NAMALWA (cell line): Measurements from ENCODE around the gene TANGO6.
"Not testable (repeated sequence)": the region's sequence is repeated elsewhere in the genome, so short reads cannot be mapped to it uniquely, and the experiment has no call there.

Experiments
- DNase-seq: peaks from one replicate; pipeline ENCODE4 v3.0.0-alpha.2; 2015; ENCODE audit warnings: low spot score

Gene TANGO6

GRCh38 chr16:69014811-69015210 is 171.5 kb downstream of the TANGO6 start:
- DNase-seq, result no peak

- no peak for DNase-seq
These were observed 173.9 kb downstream of the TANGO6 start for GRCh38 chr16:69017036-69017783.

GRCh38 chr16:69019811-69020210 is 176.5 kb downstream of the TANGO6 start:
- no peak for DNase-seq

GRCh38 chr16:69029121-69029520 is 185.8 kb downstream of the TANGO6 start:
- no peak for DNase-seq

- DNase-seq, result no peak
These were observed 188.6 kb downstream of the TANGO6 start for GRCh38 chr16:69031877-69032301.

- no peak for DNase-seq
These were observed 190.0 kb downstream of the TANGO6 start for GRCh38 chr16:69033151-69033949.

- DNase-seq, result no peak
These were observed 192.0 kb downstream of the TANGO6 start for GRCh38 chr16:69035375-69035774.

GRCh38 chr16:69036399-69037091 is 193.2 kb downstream of the TANGO6 start:
- DNase-seq, result no peak

- no peak for DNase-seq
These were observed 194.2 kb downstream of the TANGO6 start for GRCh38 chr16:69037373-69038160.

GRCh38 chr16:69039333-69039941 is 196.1 kb downstream of the TANGO6 start:
- DNase-seq, result no peak

GRCh38 chr16:69040144-69040909 is 197.0 kb downstream of the TANGO6 start:
- DNase-seq, result no peak

GRCh38 chr16:69048328-69049120 is 205.2 kb downstream of the TANGO6 start:
- no peak for DNase-seq

GRCh38 chr16:69049146-69049545 is 205.8 kb downstream of the TANGO6 start:
- DNase-seq, result no peak

- no peak for DNase-seq
These were observed 206.5 kb downstream of the TANGO6 start for GRCh38 chr16:69049603-69050375.

GRCh38 chr16:69051517-69051830 is 208.1 kb downstream of the TANGO6 start:
- DNase-seq, result not testable (repeated sequence)

- DNase-seq, result no peak
These were observed 211.7 kb downstream of the TANGO6 start for GRCh38 chr16:69055008-69055407.

- no peak for DNase-seq
These were observed 212.6 kb downstream of the TANGO6 start for GRCh38 chr16:69055980-69056379.

GRCh38 chr16:69056421-69056820 is 213.1 kb downstream of the TANGO6 start:
- DNase-seq, result no peak
